Measurements from ENCODE around the gene EPHX1. TPM values are rescaled to one million over a fixed set of nuclear protein-coding genes. Genes with fewer than 3 reads are reported as not detected.
A peak's percentile ranks its signal among the peaks of the same experiment; 100 is the strongest.

Gene EPHX1
- total and polyA plus RNA-seq, 2 of the 8 experiments (the other 6 are each of a cell fraction or from before 2014, with no cell fraction given) = 45.3 to 79.1 TPM

DNA sequence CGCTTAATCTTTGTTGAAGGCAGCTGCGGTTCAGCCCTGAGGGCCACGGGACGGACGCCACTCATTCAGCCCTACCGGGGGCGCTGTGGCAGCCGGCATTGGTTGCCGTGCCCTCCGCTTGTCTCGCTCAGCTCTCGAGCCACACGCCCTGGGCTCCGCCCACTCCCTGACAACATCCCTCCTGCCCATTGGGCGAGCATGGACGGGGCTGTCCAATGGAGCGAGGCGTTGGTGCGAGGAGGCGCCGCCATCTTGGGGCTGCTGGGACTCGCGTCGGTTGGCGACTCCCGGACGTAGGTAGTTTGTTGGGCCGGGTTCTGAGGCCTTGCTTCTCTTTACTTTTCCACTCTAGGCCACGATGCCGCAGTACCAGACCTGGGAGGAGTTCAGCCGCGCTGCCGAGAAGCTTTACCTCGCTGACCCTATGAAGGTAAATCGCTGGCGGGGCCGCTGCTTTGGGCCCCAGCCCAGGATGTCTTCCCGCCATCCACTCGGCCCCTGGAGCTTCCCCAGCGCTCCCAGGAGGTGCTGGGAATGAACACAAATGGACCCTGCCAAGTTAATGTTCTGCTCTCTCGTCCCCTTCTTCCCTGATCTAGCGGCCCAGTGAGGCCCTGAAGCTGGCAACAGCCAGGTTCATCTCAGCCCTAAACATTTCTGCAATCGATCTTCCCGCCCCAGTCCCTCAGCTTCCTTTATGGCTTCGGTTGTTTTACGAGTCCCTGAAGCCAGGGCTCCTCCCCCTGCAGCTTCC, 32.2 kb upstream of the EPHX1 start, which contains the start of gene SRP9 (continued):
- peak; percentile 71 for TF ChIP-seq TBP (IDR thresholded peaks at IDR 0.05; ENCODE audit: low read depth, low read length)
- no peak for TF ChIP-seq CEBPB (IDR thresholded peaks at IDR 0.05; ENCODE audit: low read depth, low read length)
- no peak for TF ChIP-seq NANOG (IDR thresholded peaks at IDR 0.05; ENCODE audit: insufficient read depth, low read depth, low read length, poor library complexity, severe bottlenecking)
- TF ChIP-seq POLR2AphosphoS5 (IDR thresholded peaks at IDR 0.05; ENCODE audit: low read depth, low read length) = peak; percentile 86
- TF ChIP-seq, protein P1, sequence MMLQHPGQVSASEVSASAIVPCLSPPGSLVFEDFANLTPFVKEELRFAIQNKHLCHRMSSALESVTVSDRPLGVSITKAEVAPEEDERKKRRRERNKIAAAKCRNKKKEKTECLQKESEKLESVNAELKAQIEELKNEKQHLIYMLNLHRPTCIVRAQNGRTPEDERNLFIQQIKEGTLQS (IDR thresholded peaks at IDR 0.05; ENCODE audit: insufficient read depth, low read depth, low read length) = no peak
- TF ChIP-seq CHD2 (IDR thresholded peaks at IDR 0.05; ENCODE audit: low read length) = peak; percentile 76
- no peak for TF ChIP-seq CBX5 (IDR thresholded peaks at IDR 0.05; ENCODE audit: low read depth, low read length)
- no peak for TF ChIP-seq GABPA (IDR thresholded peaks at IDR 0.05; ENCODE audit: borderline replicate concordance, insufficient read depth, low read length)
- peak; percentile 95 for TF ChIP-seq YY1 (IDR thresholded peaks at IDR 0.05; ENCODE audit: low read depth, low read length)
- no peak for TF ChIP-seq EP300 (IDR thresholded peaks at IDR 0.05; ENCODE audit: borderline replicate concordance in 1 of 2, low read depth in 2 of 2, low read length in 2 of 2)
- TF ChIP-seq SUZ12 (IDR thresholded peaks at IDR 0.05; ENCODE audit: low read length) = no peak
- TF ChIP-seq EZH2 (IDR thresholded peaks at IDR 0.05; ENCODE audit: low read depth, low read length, severe bottlenecking) = no peak
- TF ChIP-seq BCL11A (IDR thresholded peaks at IDR 0.05; ENCODE audit: low read depth in 2 of 2, low read length in 2 of 2) = no peak
- TF ChIP-seq NRF1 (IDR thresholded peaks at IDR 0.05; ENCODE audit: low read depth, low read length) = no peak
- TF ChIP-seq CTBP2 (IDR thresholded peaks at IDR 0.05; ENCODE audit: borderline replicate concordance, insufficient read depth, insufficient read length, low read length) = no peak
- TF ChIP-seq, protein P2, sequence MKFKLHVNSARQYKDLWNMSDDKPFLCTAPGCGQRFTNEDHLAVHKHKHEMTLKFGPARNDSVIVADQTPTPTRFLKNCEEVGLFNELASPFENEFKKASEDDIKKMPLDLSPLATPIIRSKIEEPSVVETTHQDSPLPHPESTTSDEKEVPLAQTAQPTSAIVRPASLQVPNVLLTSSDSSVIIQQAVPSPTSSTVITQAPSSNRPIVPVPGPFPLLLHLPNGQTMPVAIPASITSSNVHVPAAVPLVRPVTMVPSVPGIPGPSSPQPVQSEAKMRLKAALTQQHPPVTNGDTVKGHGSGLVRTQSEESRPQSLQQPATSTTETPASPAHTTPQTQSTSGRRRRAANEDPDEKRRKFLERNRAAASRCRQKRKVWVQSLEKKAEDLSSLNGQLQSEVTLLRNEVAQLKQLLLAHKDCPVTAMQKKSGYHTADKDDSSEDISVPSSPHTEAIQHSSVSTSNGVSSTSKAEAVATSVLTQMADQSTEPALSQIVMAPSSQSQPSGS (IDR thresholded peaks at IDR 0.05; ENCODE audit: low read length) = no peak
- TF ChIP-seq RBBP5 (IDR thresholded peaks at IDR 0.05; ENCODE audit: borderline replicate concordance, low read depth, low read length) = peak; percentile 85
- TF ChIP-seq MAFK (IDR thresholded peaks at IDR 0.05; ENCODE audit: low read depth, low read length) = 0 out of 2 replicates have a peak, but pooled peaks have one; percentile 7
- TF ChIP-seq, protein P3, sequence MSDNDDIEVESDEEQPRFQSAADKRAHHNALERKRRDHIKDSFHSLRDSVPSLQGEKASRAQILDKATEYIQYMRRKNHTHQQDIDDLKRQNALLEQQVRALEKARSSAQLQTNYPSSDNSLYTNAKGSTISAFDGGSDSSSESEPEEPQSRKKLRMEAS (IDR thresholded peaks at IDR 0.05) = peak; percentile 84
- no peak for TF ChIP-seq CHD1 (IDR thresholded peaks at IDR 0.05; ENCODE audit: low read depth, low read length)
- no peak; the same call in none of the 2 replicates for TF ChIP-seq KDM5A (IDR thresholded peaks at IDR 0.05; ENCODE audit: low read length)
